GM12878 (cell line): ENCODE data around the gene CNRIP1. TPM values are rescaled to one million over a fixed set of nuclear protein-coding genes. Genes with fewer than 3 reads are reported as not detected.

Experiments
- ASH2L ChIP-seq: fragments of 300-600, 200-600 bp; sonication (generic); IDR thresholded peaks from 2 replicates; pipeline ENCODE4 v1.6.1; 2017; ENCODE audit warnings: low read depth, mild to moderate bottlenecking, borderline replicate concordance
- BCL11A ChIP-seq: IDR thresholded peaks from 2 replicates; pipeline ENCODE4 v1.6.1; 2011; ENCODE audit warnings: low read depth, low read length
- BHLHE40 ChIP-seq, 2 experiments: fragments of 450-650 bp in 1 of 2; IDR thresholded peaks; 2 replicates each; pipeline ENCODE4 v1.6.1; 2011 to 2017; ENCODE audit warnings: low read depth in 2 of 2, borderline replicate concordance in 1 of 2, improper control_type of control experiment in 1 of 2, low read length in 1 of 2, mild to moderate bottlenecking in 1 of 2
- BRCA1 ChIP-seq: IDR thresholded peaks from 2 replicates; pipeline ENCODE4 v1.6.1; 2011; ENCODE audit warnings: low read depth, low read length, improper control_type of control experiment
- CBX5 ChIP-seq: sonication (generic); IDR thresholded peaks from 2 replicates; pipeline ENCODE4 v1.6.1; 2016; ENCODE audit warnings: low read depth, moderate library complexity, mild to moderate bottlenecking, inconsistent platforms
- CHD4 ChIP-seq: fragments of 200-600 bp; sonication (generic); IDR thresholded peaks from 2 replicates; pipeline ENCODE4 v1.6.1; 2016; ENCODE audit warnings: mild to moderate bottlenecking
- ETV6 ChIP-seq, 2 experiments: fragments of 450-650 bp in 1 of 2; IDR thresholded peaks in 1 of 2; conservative IDR thresholded peaks in 1 of 2; 2 replicates each; pipeline ENCODE4 v1.6.1; 2014; ENCODE audit warnings: antibody characterized with exemption in 1 of 2, borderline replicate concordance in 1 of 2, low read depth in 1 of 2, mild to moderate bottlenecking in 1 of 2, moderate library complexity in 1 of 2
- EZH2 ChIP-seq: IDR thresholded peaks from 2 replicates; pipeline ENCODE4 v1.6.1; 2012; ENCODE audit warnings: low read depth, mild to moderate bottlenecking, control low read depth, inconsistent platforms, low read length, borderline replicate concordance; ENCODE audit not compliant: control insufficient read depth
- IKZF1 ChIP-seq: fragments of 450-650 bp; conservative IDR thresholded peaks from 2 replicates; pipeline ENCODE4 v1.6.1; 2017; ENCODE audit warnings: antibody characterized with exemption, mild to moderate bottlenecking
- IRF3 ChIP-seq: fragments of 450-650 bp; IDR thresholded peaks from 2 replicates; pipeline ENCODE4 v1.6.1; 2014; ENCODE audit warnings: mild to moderate bottlenecking
- JUND ChIP-seq: IDR thresholded peaks from 2 replicates; pipeline ENCODE4 v1.6.1; 2012; ENCODE audit warnings: low read depth, mild to moderate bottlenecking, low read length, improper control_type of control experiment, moderate library complexity
- MEF2B ChIP-seq: fragments of 450-650 bp; IDR thresholded peaks from 2 replicates; pipeline ENCODE4 v1.6.1; 2018; ENCODE audit warnings: mild to moderate bottlenecking, moderate library complexity; ENCODE audit not compliant: partially characterized antibody, poor library complexity, severe bottlenecking
- NBN ChIP-seq: fragments of 450-650 bp; IDR thresholded peaks from 2 replicates; pipeline ENCODE4 v1.6.1; 2016
- NFIC ChIP-seq: IDR thresholded peaks from 2 replicates; pipeline ENCODE4 v1.6.1; 2012; ENCODE audit warnings: low read depth, mild to moderate bottlenecking, inconsistent platforms, low read length, moderate library complexity
- NFXL1 ChIP-seq: fragments of 450-650 bp; IDR thresholded peaks from 2 replicates; pipeline ENCODE4 v1.6.1; 2017; ENCODE audit warnings: antibody characterized with exemption, mild to moderate bottlenecking, borderline replicate concordance
- NFYB ChIP-seq: IDR thresholded peaks from 2 replicates; pipeline ENCODE4 v1.6.1; 2011; ENCODE audit warnings: low read depth, mild to moderate bottlenecking, low read length, improper control_type of control experiment, moderate library complexity; ENCODE audit not compliant: insufficient read depth
- PBX3 ChIP-seq: IDR thresholded peaks from 2 replicates; pipeline ENCODE4 v1.6.1; 2011; ENCODE audit warnings: mild to moderate bottlenecking, low read depth, low read length, moderate library complexity; ENCODE audit not compliant: insufficient replicate concordance
- POLR2AphosphoS5 ChIP-seq: IDR thresholded peaks from 2 replicates; pipeline ENCODE4 v1.6.1; 2011; ENCODE audit warnings: mild to moderate bottlenecking, low read length, inconsistent platforms
- RAD21 ChIP-seq: IDR thresholded peaks from 2 replicates; pipeline ENCODE4 v1.6.1; 2011; ENCODE audit warnings: mild to moderate bottlenecking, low read depth, low read length, moderate library complexity; ENCODE audit not compliant: insufficient read depth
- RAD51 ChIP-seq: fragments of 450-650 bp; IDR thresholded peaks from 2 replicates; pipeline ENCODE4 v1.6.1; 2016; ENCODE audit warnings: moderate library complexity, mild to moderate bottlenecking, inconsistent platforms
- RCOR1 ChIP-seq: conservative IDR thresholded peaks from 2 replicates; pipeline ENCODE4 v1.6.1; 2012; ENCODE audit warnings: low read depth, low read length, improper control_type of control experiment
- RFX5 ChIP-seq: IDR thresholded peaks from 2 replicates; pipeline ENCODE4 v1.6.1; 2011; ENCODE audit warnings: low read depth, low read length, improper control_type of control experiment
- RUNX3 ChIP-seq: IDR thresholded peaks from 2 replicates; pipeline ENCODE4 v1.6.1; 2012; ENCODE audit warnings: low read length, inconsistent platforms
- SMARCA5 ChIP-seq: fragments of 450-650 bp; IDR thresholded peaks from 2 replicates; pipeline ENCODE4 v1.6.1; 2017; ENCODE audit warnings: mild to moderate bottlenecking
- SP1 ChIP-seq: IDR thresholded peaks from one replicate; pipeline ENCODE4 v1.6.1; 2011; ENCODE audit warnings: low read depth, low read length
- SUPT20H ChIP-seq: IDR thresholded peaks from 2 replicates; pipeline ENCODE4 v1.6.1; 2011; ENCODE audit warnings: low read depth, mild to moderate bottlenecking, low read length, moderate library complexity, borderline replicate concordance; ENCODE audit not compliant: control insufficient read depth
- TCF3 ChIP-seq: IDR thresholded peaks from 2 replicates; pipeline ENCODE4 v1.6.1; 2012; ENCODE audit warnings: low read depth, mild to moderate bottlenecking, low read length, borderline replicate concordance; ENCODE audit not compliant: insufficient read depth
- YY1 ChIP-seq: IDR thresholded peaks from 2 replicates; pipeline ENCODE4 v1.6.1; 2011; ENCODE audit warnings: low read depth, mild to moderate bottlenecking, low read length
- ZNF622 ChIP-seq: fragments of 450-650 bp; IDR thresholded peaks from 2 replicates; pipeline ENCODE4 v1.6.1; 2017; ENCODE audit warnings: mild to moderate bottlenecking, inconsistent platforms
- polyA plus RNA-seq, 11 experiments: library from polyadenylated mRNA; depleted of rRNA in 4 of 11; unstranded in 6 of 11; stranded (reverse) in 5 of 11; fragments of >200 nt; fragmentation: Nextera tagmentation in 4 of 11; fragmentation: Illumina TruSeq in 1 of 11; extraction: Ambion mirVana in 4 of 11; extraction: Trizol in 1 of 11; gene quantifications; 1 replicate in 1 of 11; 2 replicates in 10 of 11; pipeline versions ENCODE4 v1.2.1 to v1.2.3, GENCODE V29; 2011 to 2016; ENCODE audit warnings: inconsistent platforms in 2 of 11, missing spikeins in 2 of 11, low read depth in 1 of 11
- total RNA-seq, 4 experiments: library from RNA; depleted of rRNA in 3 of 4; stranded (reverse); fragments of >200 nt in 3 of 4; fragmentation: Illumina TruSeq in 1 of 4; extraction: Trizol in 1 of 4; gene quantifications; 2 replicates each; pipeline versions ENCODE4 v1.2.1 to v1.2.3, GENCODE V29; 2013 to 2021

Gene CNRIP1
- total and polyA plus RNA-seq, 10 of the 15 experiments (the other 5 are each of a cell fraction or from before 2014, with no cell fraction given) = not detected

GRCh38 chr2:68362069-68362468 is 42.3 kb upstream of the CNRIP1 start (continued):
- TF ChIP-seq NFYB = no peak
- no peak for TF ChIP-seq ETV6 (conservative IDR thresholded peaks at IDR 0.05 in 1 of 2, IDR thresholded peaks at IDR 0.05 in 1 of 2; ENCODE audit: borderline replicate concordance in 1 of 2, low read depth in 1 of 2)
- TF ChIP-seq PBX3 = peak; percentile 42
- no peak for TF ChIP-seq ZNF622
- no peak for TF ChIP-seq BRCA1
- peak; percentile 58 for TF ChIP-seq RUNX3
- peak; percentile 76; the same call in 1 of the 2 replicates for TF ChIP-seq NFIC
- peak; percentile 57; the same call in 1 of the 2 replicates for TF ChIP-seq RFX5
- peak; percentile 84 for TF ChIP-seq RAD51
- 0 out of 2 replicates have a peak, but pooled peaks have one; percentile 27 for TF ChIP-seq RCOR1
- TF ChIP-seq CBX5 = 0 out of 2 replicates have a peak, but pooled peaks have one; percentile 84
- TF ChIP-seq POLR2AphosphoS5 = peak; percentile 78
- 0 out of 2 replicates have a peak, but pooled peaks have one; percentile 14 for TF ChIP-seq BCL11A
- TF ChIP-seq IKZF1 = peak; percentile 51; the same call in 1 of the 2 replicates
- peak; percentile 55 for TF ChIP-seq SP1
- no peak for TF ChIP-seq EZH2
- peak; percentile 80 for TF ChIP-seq NBN
- no peak for TF ChIP-seq NFXL1
- TF ChIP-seq JUND = no peak
- no peak for TF ChIP-seq ASH2L
- 0 out of 2 replicates have a peak, but pooled peaks have one; percentile 31 for TF ChIP-seq TCF3
- peak; percentile 97 for TF ChIP-seq RAD21
- TF ChIP-seq SMARCA5 = peak; percentile 96
- no peak for TF ChIP-seq CHD4
- TF ChIP-seq IRF3 = no peak
- no peak for TF ChIP-seq MEF2B
- peak; percentile 64 to 72; a peak in 3 of 4 replicates for TF ChIP-seq BHLHE40 (IDR thresholded peaks at IDR 0.05; ENCODE audit: borderline replicate concordance in 1 of 2, low read depth in 2 of 2, low read length in 1 of 2)
- no peak for TF ChIP-seq SUPT20H
- peak; percentile 96 for TF ChIP-seq YY1
